Heart right ventricle (tissue), 16 donors: ENCODE measurements around the gene G2E3. TPM values are rescaled to one million over a fixed set of nuclear protein-coding genes. Genes with fewer than 3 reads are reported as not detected.

Experiments
- ATAC-seq, 8 donors: fragments of 200-7000 bp; cut with Tn5 transposase; one replicate each; pipeline ENCODE4 v1.9.1; 2020; ENCODE audit warnings: mild to moderate bottlenecking in 8 of 8, moderate library complexity in 8 of 8, moderate number of reproducible peaks in 1 of 8
- DNase-seq, 2 donors: peaks; one replicate each; pipeline ENCODE4 v3.0.0-alpha.2; 2020
- H3K27ac ChIP-seq, 10 donors: fragments of 200-600 bp; sonication (generic) in 2 of 10; one replicate each; pipeline versions ENCODE4 v1.5.0 to v1.8.0; 2020 to 2022; ENCODE audit warnings: mild to moderate bottlenecking in 3 of 10
- H3K27me3 ChIP-seq, 7 donors: fragments of 200-600 bp; one replicate each; pipeline ENCODE4 v1.8.0; 2021 to 2022; ENCODE audit warnings: mild to moderate bottlenecking in 2 of 7
- H3K36me3 ChIP-seq, 9 donors: fragments of 200-600 bp; sonication (generic) in 1 of 9; one replicate each; pipeline versions ENCODE4 v1.5.0 to v1.8.0; 2020 to 2022; ENCODE audit warnings: mild to moderate bottlenecking in 2 of 9
- H3K4me1 ChIP-seq, 9 donors: fragments of 200-600 bp; sonication (generic) in 1 of 9; one replicate each; pipeline versions ENCODE4 v1.5.0 to v1.8.0; 2020 to 2022; ENCODE audit warnings: mild to moderate bottlenecking in 4 of 9
- H3K4me3 ChIP-seq, 10 donors: fragments of 200-600 bp; sonication (generic) in 2 of 10; one replicate each; pipeline versions ENCODE4 v1.5.0 to v1.8.0; 2020 to 2022; ENCODE audit warnings: mild to moderate bottlenecking in 7 of 10, moderate library complexity in 2 of 10
- H3K9me3 ChIP-seq, 11 donors: fragments of 200-600 bp in 10 of 11; sonication (generic) in 2 of 11; one replicate each; pipeline versions ENCODE4 v1.5.0 to v1.8.0; 2013 to 2022; ENCODE audit warnings: mild to moderate bottlenecking in 2 of 11, control low read depth in 1 of 11, moderate library complexity in 1 of 11
- WGBS, 2 donors: extraction: QIAGEN DNeasy Blood & Tissue Kit; methylation state at CpG; one replicate each; pipeline ENCODE4 v1.1.7; 2013; ENCODE audit warnings: inconsistent platforms in 1 of 2; 5-methylcytosine and 5-hydroxymethylcytosine counted together
- intact Hi-C, 10 donors: fragments of 100-400 bp; cut with DNase I; formaldehyde crosslinking; loops; one replicate each; pipeline versions ENCODE4 v1.11.1 to v1.14.2; 2022
- polyA plus RNA-seq, 2 donors: library from polyadenylated mRNA; stranded (reverse); fragments of 200-250 nt; gene quantifications; one replicate each; pipeline ENCODE4 v1.2.3, GENCODE V29; 2013
- total RNA-seq, 10 donors: library from RNA; stranded (reverse); fragmentation: NEBNext Ultra II Directional in 3 of 10; extraction: Animal tissue kit (Norgen Biotek cat#: 25700) in 3 of 10; gene quantifications; one replicate each; pipeline versions ENCODE4 v1.2.1 to v1.2.4, GENCODE V29; 2021 to 2023
- TF ChIP-seq, protein P1 (sequence below), 9 donors: fragments of 200-600 bp; sonication (generic) in 2 of 9; IDR thresholded peaks; one replicate each; pipeline versions ENCODE4 v1.5.0 to v1.8.0; 2021 to 2022; ENCODE audit warnings: antibody characterized with exemption in 9 of 9, mild to moderate bottlenecking in 5 of 9, moderate library complexity in 1 of 9
- donor health status: Arrhythmogenic right ventricular cardiomyopathy.
- donor health status: ischemic (EF 13 %, LVEDD 7.1; RV severe dilation, severe dysfunction).
- donor health status: healthy with polysubstance abuse.
- donor health status: DM: no; HTN: yes; CAD: no.
- donor health status: DM: no; HTN: no; CAD: no.
- donor health status: ischemic (EF 25% LVEDD 6.9; RV normal size, moderate dysfunction).
- donor health status: ischemic (EF 25% LVEDD 5.7; RV mildly dilated, moderate dysfunction).
- donor health status: healthy.
- donor health status: DM: yes; HTN: yes; CAD: no.
- donor health status: Ischemic cardiomyopathy.
- donor health status: ischemic (EF 35%, LVEDD 5.7; RV mildly dilated, moderate dysfunction).
- donor health status: nonischemic (EF 11% LVEDD 7.7; RV severe dilation, severe dysfunction).
- donor health status: DM: yes; HTN: yes; CAD: no.
- donor health status: PGD.
- donor health status: ischemic (EF 29% LVEDD 5.4; RV normal size, mild dysfunction).
- donor health status: nonischemic (EF 23%, LVEDD 6.1; RV moderate dilation, normal function).

The G2E3 gene
- total and polyA plus RNA-seq, 12 donors = 2.6 to 11.0 (median 8.5) TPM

DNA sequence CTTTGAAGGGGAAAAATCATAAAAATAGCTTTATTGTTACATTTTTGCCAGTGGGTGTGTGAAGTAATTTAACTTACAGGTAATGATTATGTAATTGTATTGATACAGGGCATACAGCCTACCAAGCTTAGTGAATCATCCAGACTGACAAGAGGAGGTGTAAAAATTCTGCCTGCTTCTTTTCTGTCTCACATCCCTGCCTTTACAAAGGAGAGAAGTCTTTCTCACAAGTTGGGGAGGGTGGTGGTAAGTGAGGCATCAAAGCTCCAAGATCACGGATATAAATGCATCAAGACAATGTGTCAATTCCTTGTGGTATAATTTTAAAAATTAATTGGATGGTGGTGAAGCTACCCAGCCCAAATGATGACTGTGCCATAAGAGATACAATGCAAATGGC, 39.0 kb upstream of the G2E3 start:
- TF ChIP-seq, protein P1, sequence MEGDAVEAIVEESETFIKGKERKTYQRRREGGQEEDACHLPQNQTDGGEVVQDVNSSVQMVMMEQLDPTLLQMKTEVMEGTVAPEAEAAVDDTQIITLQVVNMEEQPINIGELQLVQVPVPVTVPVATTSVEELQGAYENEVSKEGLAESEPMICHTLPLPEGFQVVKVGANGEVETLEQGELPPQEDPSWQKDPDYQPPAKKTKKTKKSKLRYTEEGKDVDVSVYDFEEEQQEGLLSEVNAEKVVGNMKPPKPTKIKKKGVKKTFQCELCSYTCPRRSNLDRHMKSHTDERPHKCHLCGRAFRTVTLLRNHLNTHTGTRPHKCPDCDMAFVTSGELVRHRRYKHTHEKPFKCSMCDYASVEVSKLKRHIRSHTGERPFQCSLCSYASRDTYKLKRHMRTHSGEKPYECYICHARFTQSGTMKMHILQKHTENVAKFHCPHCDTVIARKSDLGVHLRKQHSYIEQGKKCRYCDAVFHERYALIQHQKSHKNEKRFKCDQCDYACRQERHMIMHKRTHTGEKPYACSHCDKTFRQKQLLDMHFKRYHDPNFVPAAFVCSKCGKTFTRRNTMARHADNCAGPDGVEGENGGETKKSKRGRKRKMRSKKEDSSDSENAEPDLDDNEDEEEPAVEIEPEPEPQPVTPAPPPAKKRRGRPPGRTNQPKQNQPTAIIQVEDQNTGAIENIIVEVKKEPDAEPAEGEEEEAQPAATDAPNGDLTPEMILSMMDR (IDR thresholded peaks at IDR 0.05) = no peak
- no peak overlapping the region for H3K4me3 ChIP-seq
- intact Hi-C loops = loop anchor here in 7 of 10 donors (5.0 to 10.0 kb wide), 3 partner anchors 143 to 1765 kb away; no protein-coding TSS in a partner anchor
- DNase-seq (no peak), ATAC-seq (no peak)
- no peak overlapping the region for H3K27ac ChIP-seq
- peaks cover 0 to 6% (median 0%) of the 10 kb centered on the region in 7 donors for H3K27me3 ChIP-seq
- H3K9me3 ChIP-seq = no peaks in the 10 kb centered on the region
- H3K4me1 ChIP-seq = peaks cover 0 to 12% (median 0%) of the 10 kb centered on the region in 9 donors
- H3K36me3 ChIP-seq = no peaks in the 10 kb centered on the region
- WGBS, 2 donors = 74 to 84% methylated on average over 1 of the region's 1 CpG

GRCh38 chr14:30520536-30520935, 38.4 kb upstream of the G2E3 start:
- intact Hi-C loops = loop anchor here in 7 of 10 donors (5.0 to 10.0 kb wide), 3 partner anchors 143 to 1766 kb away; no protein-coding TSS in a partner anchor
- Histone ChIP-seq H3K27ac (no peak overlapping the region), H3K4me3 (no peak overlapping the region), H3K27me3 (peaks cover 0 to 6% (median 0%) of the 10 kb centered on the region in 7 donors), H3K4me1 (peaks cover 0 to 12% (median 0%) of the 10 kb centered on the region in 9 donors), H3K9me3 (no peaks in the 10 kb centered on the region), H3K36me3 (no peaks in the 10 kb centered on the region)
- TF ChIP-seq, protein P1 (IDR thresholded peaks at IDR 0.05) = no peak
- no peak for DNase-seq
- no peak for ATAC-seq
- 91 to 92% methylated on average over 2 of the region's 2 CpGs for WGBS, 2 donors

DNA sequence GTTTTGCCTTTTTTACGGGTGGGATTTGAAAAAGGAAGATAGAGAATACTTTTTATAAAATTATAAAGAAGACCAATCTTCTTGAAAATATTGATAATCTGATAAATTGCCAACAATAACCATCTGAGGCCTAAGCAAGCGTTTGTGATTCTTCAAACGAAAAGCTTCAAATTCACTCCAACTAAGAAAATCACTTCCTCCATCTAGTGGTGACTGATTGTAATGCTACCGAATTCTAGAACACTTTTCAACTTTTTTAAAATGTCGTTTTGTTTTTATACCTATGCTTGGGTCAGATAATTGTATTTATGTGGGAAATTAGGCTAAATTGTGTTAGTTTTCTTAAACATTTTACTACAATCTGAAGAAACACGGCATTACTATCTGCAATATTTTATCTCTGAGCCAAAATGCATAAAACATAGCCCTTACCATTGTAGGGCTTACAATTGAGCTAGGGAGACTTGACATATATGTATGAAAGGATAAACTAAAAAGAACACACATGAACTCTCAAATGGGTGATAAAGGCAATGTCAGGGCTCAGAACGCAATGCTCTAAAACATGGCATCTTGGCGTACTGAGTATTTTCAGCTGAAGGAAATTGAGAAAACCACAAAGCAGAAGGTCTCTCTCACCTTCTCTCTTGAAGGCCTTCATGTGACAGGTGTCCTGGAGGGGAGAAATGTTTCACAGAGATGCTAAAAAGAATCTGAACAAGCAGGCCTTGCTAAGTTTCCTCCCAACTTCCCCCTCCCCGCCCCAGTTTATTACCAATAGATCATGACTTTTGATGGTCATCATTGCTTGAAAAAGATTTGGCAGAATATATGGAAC, 36.8 kb upstream of the G2E3 start:
- TF ChIP-seq, protein P1 (IDR thresholded peaks at IDR 0.05) = peak; percentile 39 to 82 (median 72)

GRCh38 chr14:30525833-30526232, 33.1 kb upstream of the G2E3 start:
- Histone ChIP-seq H3K27ac (no peak overlapping the region), H3K4me1 (peaks cover 0 to 12% (median 0%) of the 10 kb centered on the region in 9 donors), H3K4me3 (no peak overlapping the region), H3K36me3 (no peaks in the 10 kb centered on the region), H3K9me3 (no peaks in the 10 kb centered on the region), H3K27me3 (no peaks in the 10 kb centered on the region)
- 92 to 93% methylated on average over 2 of the region's 2 CpGs for WGBS, 2 donors
- no peak for ATAC-seq
- no peak for DNase-seq
- intact Hi-C loops = loop anchor here in 5 of 10 donors (10.0 kb wide), 2 partner anchors 151 to 1771 kb away; no protein-coding TSS in a partner anchor
- TF ChIP-seq, protein P1 (IDR thresholded peaks at IDR 0.05) = no peak

More for the DNA sequence above, 36.8 kb upstream of the G2E3 start:
- H3K36me3 ChIP-seq = no peaks in the 10 kb centered on the region
- H3K27me3 ChIP-seq = no peaks in the 10 kb centered on the region
- WGBS, 2 donors = 36 to 37% methylated on average over 9 of the region's 9 CpGs
- no peak overlapping the region for H3K27ac ChIP-seq
- no peak overlapping the region for H3K4me3 ChIP-seq
- no peak for ATAC-seq
- peaks cover 0 to 12% (median 0%) of the 10 kb centered on the region in 9 donors for H3K4me1 ChIP-seq
- intact Hi-C loops = loop anchor here in 7 of 10 donors (2.0 to 10.0 kb wide), 4 partner anchors 145 to 1767 kb away; no protein-coding TSS in a partner anchor
- DNase-seq = no peak
- H3K9me3 ChIP-seq = no peaks in the 10 kb centered on the region
